Spleen (tissue), 11 donors: Measurements from ENCODE around the gene POLE. TPM values are rescaled to one million over a fixed set of nuclear protein-coding genes. Genes with fewer than 3 reads are reported as not detected.

Experiments used
- DNase-seq: peaks from one replicate; pipeline ENCODE4 v3.0.0-alpha.2; 2020
- H3K27ac ChIP-seq, 8 donors: fragments of 200-600 bp; sonication (generic) in 7 of 8; 1 replicate in 4 of 8; 2 replicates in 4 of 8; pipeline versions ENCODE4 v1.5.0 to v1.8.0; 2016 to 2021; ENCODE audit warnings: inconsistent platforms in 4 of 8, mild to moderate bottlenecking in 4 of 8, moderate library complexity in 1 of 8
- H3K27me3 ChIP-seq, 7 donors: fragments of 200-600 bp; sonication (generic) in 6 of 7; replicated peaks in 1 of 7; 1 replicate in 4 of 7; 2 replicates in 3 of 7; pipeline versions ENCODE4 v1.5.0 to v1.8.0; 2016 to 2021; ENCODE audit warnings: inconsistent platforms in 3 of 7, mild to moderate bottlenecking in 1 of 7
- H3K36me3 ChIP-seq, 6 donors: fragments of 200-600 bp; sonication (generic) in 5 of 6; 1 replicate in 4 of 6; 2 replicates in 2 of 6; pipeline versions ENCODE4 v1.5.0 to v1.8.0; 2016 to 2021; ENCODE audit warnings: inconsistent platforms in 2 of 6
- H3K4me1 ChIP-seq, 6 donors: fragments of 200-600 bp; sonication (generic) in 5 of 6; 1 replicate in 3 of 6; 2 replicates in 3 of 6; pipeline versions ENCODE4 v1.5.0 to v1.8.0; 2016 to 2021; ENCODE audit warnings: inconsistent platforms in 3 of 6
- H3K4me3 ChIP-seq, 8 donors: fragments of 200-600 bp; sonication (generic) in 7 of 8; 1 replicate in 4 of 8; 2 replicates in 4 of 8; pipeline versions ENCODE4 v1.5.0 to v1.8.0; 2016 to 2021; ENCODE audit warnings: inconsistent platforms in 4 of 8, mild to moderate bottlenecking in 4 of 8, moderate library complexity in 2 of 8
- H3K9me3 ChIP-seq, 8 donors: fragments of 200-600 bp; sonication (generic) in 7 of 8; 1 replicate in 4 of 8; 2 replicates in 4 of 8; pipeline versions ENCODE4 v1.5.0 to v1.8.0; 2016 to 2021; ENCODE audit warnings: inconsistent platforms in 4 of 8
- POLR2A ChIP-seq, 3 donors: fragments of 450-650 bp; IDR thresholded peaks; one replicate each; pipeline ENCODE4 v1.5.1; 2017; ENCODE audit warnings: antibody characterized with exemption in 3 of 3, mild to moderate bottlenecking in 1 of 3
- POLR2AphosphoS5 ChIP-seq, 3 donors: sonication (generic); formaldehyde crosslinking; IDR thresholded peaks; one replicate each; pipeline ENCODE4 v1.5.1; 2017; ENCODE audit warnings: antibody characterized with exemption in 3 of 3
- WGBS, 5 donors: extraction: QIAGEN DNeasy Blood & Tissue Kit in 3 of 5; methylation state at CpG; one replicate each; pipeline versions ENCODE4 v1.1.5 to v1.1.7; 2013 to 2018; 5-methylcytosine and 5-hydroxymethylcytosine counted together
- intact Hi-C: fragments of 100-400 bp; cut with DNase I; formaldehyde crosslinking; loops from one replicate; pipeline ENCODE4 v1.15.0; 2023; ENCODE audit warnings: low total_unique reads
- polyA plus RNA-seq, 3 donors: library from polyadenylated mRNA; stranded (reverse); fragments of 200-250 nt; gene quantifications; one replicate each; pipeline ENCODE4 v1.2.1, GENCODE V29; 2013
- total RNA-seq, 7 donors: library from RNA; depleted of rRNA in 3 of 7; stranded (reverse); fragments of >200 nt in 3 of 7; fragmentation: NEBNext Ultra II Directional in 4 of 7; extraction: Animal tissue kit (Norgen Biotek cat#: 25700) in 4 of 7; gene quantifications; one replicate each; pipeline versions ENCODE4 v1.1.0 to v1.2.1, GENCODE V29; 2016 to 2021
- TF ChIP-seq, protein P1 (sequence below), 11 experiments: fragments of 200-600 bp in 7 of 11; fragments of 450-650 bp in 4 of 11; sonication (generic) in 4 of 11; IDR thresholded peaks in 8 of 11; conservative IDR thresholded peaks in 3 of 11; 1 replicate in 7 of 11; 2 replicates in 4 of 11; pipeline versions ENCODE4 v1.4.0 to v1.8.0; 2016 to 2021; ENCODE audit warnings: antibody characterized with exemption in 11 of 11, inconsistent platforms in 4 of 11, mild to moderate bottlenecking in 1 of 11
- donor health status: healthy with polysubstance abuse.
- donor health status: DM: no; HTN: no; CAD: no; lungs with moderate emphysema.
- donor health status: DM: no; HTN: no; CAD: no.
- donor health status: Bipolar disorder and iron deficiency.
- donor health status: healthy.
- donor health status: DM: no; HTN: no; CAD: no.
- donor health status: DM: yes; HTN: yes; CAD: no.

The POLE gene
- total and polyA plus RNA-seq, 10 donors, result 18.1 to 122 (median 89.4) TPM

DNA sequence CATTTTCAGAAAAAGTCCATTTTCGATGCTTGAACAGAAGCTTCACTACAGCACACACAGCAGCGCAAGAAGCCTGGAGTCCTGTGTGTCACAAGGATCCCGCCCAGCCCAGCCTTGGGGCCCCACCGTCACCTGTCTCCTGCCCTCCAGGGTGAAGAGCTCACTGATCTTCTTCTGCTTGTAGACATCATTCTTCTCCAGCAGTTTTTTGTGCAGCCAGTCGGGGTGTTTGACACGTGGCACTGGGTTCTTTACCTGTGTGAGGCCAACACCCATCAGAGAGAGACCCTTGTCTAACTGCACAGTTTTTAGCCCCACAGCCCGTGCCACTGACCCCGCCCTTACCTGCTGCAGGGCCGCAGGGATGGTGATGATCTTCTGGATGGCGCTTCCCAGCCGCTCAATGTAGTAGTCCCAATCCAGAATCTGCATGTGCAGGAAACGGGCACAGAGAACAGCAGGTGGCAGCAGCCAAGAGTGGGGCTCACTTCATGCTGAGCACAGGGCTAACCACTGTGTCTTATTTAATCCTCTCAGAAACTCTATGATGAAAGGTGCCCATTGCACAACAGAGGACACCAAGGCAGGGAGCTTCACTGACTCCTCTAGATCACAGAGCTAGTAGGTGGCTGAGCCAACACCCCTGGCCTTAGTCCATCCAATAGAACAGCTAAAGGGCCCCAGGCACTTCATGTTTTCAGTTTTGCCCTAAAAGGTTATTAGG is 30.0 kb downstream of the POLE start:
- H3K36me3 ChIP-seq, result peaks cover 0 to 100% (median 82%) of the 10 kb centered on the region in 6 donors
- TF ChIP-seq POLR2AphosphoS5 (IDR thresholded peaks at IDR 0.05) (no peak), POLR2A (IDR thresholded peaks at IDR 0.05) (no peak)
- TF ChIP-seq, protein P1, sequence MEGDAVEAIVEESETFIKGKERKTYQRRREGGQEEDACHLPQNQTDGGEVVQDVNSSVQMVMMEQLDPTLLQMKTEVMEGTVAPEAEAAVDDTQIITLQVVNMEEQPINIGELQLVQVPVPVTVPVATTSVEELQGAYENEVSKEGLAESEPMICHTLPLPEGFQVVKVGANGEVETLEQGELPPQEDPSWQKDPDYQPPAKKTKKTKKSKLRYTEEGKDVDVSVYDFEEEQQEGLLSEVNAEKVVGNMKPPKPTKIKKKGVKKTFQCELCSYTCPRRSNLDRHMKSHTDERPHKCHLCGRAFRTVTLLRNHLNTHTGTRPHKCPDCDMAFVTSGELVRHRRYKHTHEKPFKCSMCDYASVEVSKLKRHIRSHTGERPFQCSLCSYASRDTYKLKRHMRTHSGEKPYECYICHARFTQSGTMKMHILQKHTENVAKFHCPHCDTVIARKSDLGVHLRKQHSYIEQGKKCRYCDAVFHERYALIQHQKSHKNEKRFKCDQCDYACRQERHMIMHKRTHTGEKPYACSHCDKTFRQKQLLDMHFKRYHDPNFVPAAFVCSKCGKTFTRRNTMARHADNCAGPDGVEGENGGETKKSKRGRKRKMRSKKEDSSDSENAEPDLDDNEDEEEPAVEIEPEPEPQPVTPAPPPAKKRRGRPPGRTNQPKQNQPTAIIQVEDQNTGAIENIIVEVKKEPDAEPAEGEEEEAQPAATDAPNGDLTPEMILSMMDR (IDR thresholded peaks at IDR 0.05 in 8 of 11, conservative IDR thresholded peaks at IDR 0.05 in 3 of 11), result no peak
- peak overlapping the region in 1 of 8 donors; percentile 9 for H3K27ac ChIP-seq
- intact Hi-C loops, result no loop called here
- H3K4me3 ChIP-seq, result no peak overlapping the region
- no peaks in the 10 kb centered on the region for H3K27me3 ChIP-seq
- WGBS, 5 donors, result 87 to 96% (median 91%) methylated on average over 12 of the region's 12 CpGs
- no peak for DNase-seq
- peaks cover 0 to 43% (median 14%) of the 10 kb centered on the region in 6 donors for H3K4me1 ChIP-seq
- H3K9me3 ChIP-seq, result no peaks in the 10 kb centered on the region

DNA sequence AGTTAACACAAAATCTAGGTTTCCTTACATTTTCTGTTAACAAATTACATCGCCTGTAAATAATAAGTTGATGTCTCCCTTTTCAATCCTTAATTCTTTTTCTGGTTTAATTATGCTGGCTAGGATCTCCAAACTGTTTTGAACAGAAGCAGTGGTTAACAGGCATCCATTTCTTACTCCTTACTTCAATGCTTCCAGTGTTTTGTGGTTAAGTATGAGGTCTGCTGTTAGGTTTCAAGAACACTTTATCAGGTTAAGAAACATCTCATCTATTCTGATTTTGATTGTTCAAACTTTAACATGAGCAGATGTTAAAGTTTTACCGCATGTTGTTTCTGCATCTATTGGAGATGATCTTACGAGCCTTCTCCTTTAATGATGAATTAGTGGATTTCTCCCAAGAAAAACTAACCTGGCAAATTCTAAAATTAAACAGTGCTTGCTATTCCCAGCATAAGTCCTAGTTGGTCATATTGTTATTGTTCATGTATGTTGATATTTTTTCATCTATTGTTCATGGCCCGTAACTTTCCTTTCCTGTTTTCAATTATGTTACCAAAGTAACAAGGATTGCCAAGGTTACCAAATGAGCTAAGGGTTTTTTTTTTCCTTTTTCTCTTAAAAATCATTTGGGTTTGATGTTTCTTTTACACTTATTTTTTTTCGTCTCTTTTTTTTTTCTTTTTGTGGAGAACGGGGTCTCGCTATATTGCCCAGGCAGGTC is 33.4 kb downstream of the POLE start:
- Histone ChIP-seq H3K4me3 (no peak overlapping the region), H3K27ac (peak overlapping the region in 5 of 8 donors; percentile 15 to 56 (median 39)), H3K4me1 (peaks cover 0 to 12% (median 0%) of the 10 kb centered on the region in 6 donors), H3K36me3 (peaks cover 0 to 100% (median 67%) of the 10 kb centered on the region in 6 donors), H3K9me3 (no peaks in the 10 kb centered on the region), H3K27me3 (no peaks in the 10 kb centered on the region)
- intact Hi-C loops, result no loop called here
- WGBS, 5 donors, result 86 to 92% (median 88%) methylated on average over 7 of the region's 7 CpGs
- DNase-seq, result no peak
- TF ChIP-seq POLR2A (IDR thresholded peaks at IDR 0.05) (no peak), POLR2AphosphoS5 (IDR thresholded peaks at IDR 0.05) (no peak)
- TF ChIP-seq, protein P1 (IDR thresholded peaks at IDR 0.05 in 8 of 11, conservative IDR thresholded peaks at IDR 0.05 in 3 of 11), result no peak

DNA sequence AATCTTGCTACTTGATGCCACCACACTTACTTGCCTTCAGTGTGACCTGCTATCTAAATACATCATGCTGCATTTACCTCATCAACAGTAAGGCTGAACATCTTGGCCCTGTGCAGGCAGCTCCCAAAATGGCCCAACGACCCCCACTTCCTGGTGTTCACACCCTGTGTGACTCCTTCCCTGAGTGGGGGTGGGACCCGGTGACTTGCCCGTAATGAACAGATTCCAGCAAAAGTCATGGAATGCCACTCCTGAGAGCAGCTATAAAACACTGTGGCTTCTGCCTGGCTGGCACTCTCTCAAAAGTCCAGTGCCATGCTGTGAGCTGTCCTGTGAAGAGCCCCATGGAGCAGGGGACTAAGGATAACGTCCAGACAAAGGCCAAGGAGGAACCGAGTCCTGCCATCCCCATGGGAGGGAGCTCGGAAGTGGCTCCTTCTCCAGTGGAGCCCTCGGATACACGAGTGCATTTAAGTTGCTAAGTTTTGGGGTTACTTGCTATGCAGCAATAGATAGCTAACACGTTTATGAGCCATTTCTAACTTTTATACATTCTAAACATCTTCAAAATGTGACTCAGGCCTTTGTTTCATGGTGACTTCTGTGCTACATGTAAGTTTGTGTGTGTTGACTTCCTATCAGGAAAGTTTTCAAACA is 35.6 kb downstream of the POLE start:
- DNase-seq, result peak; percentile 29
- Histone ChIP-seq H3K36me3 (peaks cover 0 to 100% (median 61%) of the 10 kb centered on the region in 6 donors), H3K27me3 (no peaks in the 10 kb centered on the region), H3K4me1 (peaks cover 0 to 5% (median 0%) of the 10 kb centered on the region in 6 donors), H3K9me3 (no peaks in the 10 kb centered on the region), H3K4me3 (no peak overlapping the region), H3K27ac (peak overlapping the region in 1 of 8 donors; percentile 29)
- intact Hi-C loops, result no loop called here
- 80 to 88% (median 84%) methylated on average over 9 of the region's 9 CpGs for WGBS, 5 donors
- TF ChIP-seq POLR2AphosphoS5 (IDR thresholded peaks at IDR 0.05), result no peak
- TF ChIP-seq, protein P1 (IDR thresholded peaks at IDR 0.05 in 8 of 11, conservative IDR thresholded peaks at IDR 0.05 in 3 of 11), result no peak
